HEK293 (cell line): ENCODE results near the gene MSX1.
A peak's percentile ranks its signal among the peaks of the same experiment; 100 is the strongest.

Experiments
- CTCF ChIA-PET: fragments of 350-600 bp; formaldehyde crosslinking; extraction: SDS; loops from one replicate; lab custom pipeline; 2021; ENCODE audit warnings: antibody characterized with exemption; lab: Yijun Ruan, JAX
- POLR2A ChIA-PET: fragments of 300-600 bp; formaldehyde crosslinking; extraction: SDS; loops from one replicate; lab custom pipeline; 2020; ENCODE audit warnings: antibody characterized with exemption, inconsistent platforms; lab: Yijun Ruan, JAX
- H3K27ac ChIP-seq: fragments of 200-500 bp; sonication (Bioruptor generic); 2 replicates; pipeline ENCODE4 v1.5.1; 2014; ENCODE audit warnings: low read depth, low read length, control low read depth, inconsistent platforms; ENCODE audit errors: extremely low read depth
- H3K36me3 ChIP-seq, 2 experiments: fragments of 200-500 bp in 1 of 2; sonication (Bioruptor generic) in 1 of 2; 1 replicate in 1 of 2; 2 replicates in 1 of 2; pipeline ENCODE4 v1.5.1; 2014 to 2017; ENCODE audit warnings: inconsistent platforms in 2 of 2, low read length in 2 of 2; ENCODE audit not compliant: control insufficient read depth in 2 of 2, insufficient read depth in 1 of 2
- H3K4me1 ChIP-seq: fragments of 200-500 bp; sonication (Bioruptor generic); 2 replicates; pipeline ENCODE4 v1.5.1; 2014; ENCODE audit warnings: mild to moderate bottlenecking, low read length, inconsistent platforms; ENCODE audit not compliant: control insufficient read depth, insufficient read depth
- H3K4me3 ChIP-seq: 2 replicates; pipeline ENCODE4 v1.5.1; 2011; ENCODE audit warnings: low read depth, mild to moderate bottlenecking, control low read depth, low read length, moderate library complexity
- H3K9me3 ChIP-seq: fragments of 200-500 bp; sonication (Bioruptor generic); 2 replicates; pipeline ENCODE4 v1.5.1; 2014; ENCODE audit warnings: low read depth, low read length, inconsistent platforms; ENCODE audit not compliant: control insufficient read depth, insufficient read depth
- EGR2 ChIP-seq: fragments of 450-650 bp; formaldehyde crosslinking; IDR thresholded peaks from 2 replicates; pipeline ENCODE4 v1.5.1; 2016; ENCODE audit warnings: low read depth, missing biosample characterization, missing genetic modification characterization
- GLI2 ChIP-seq: fragments of 450-650 bp; formaldehyde crosslinking; IDR thresholded peaks from 2 replicates; pipeline ENCODE4; 2017; ENCODE audit warnings: missing biosample characterization, missing genetic modification characterization, low read depth, borderline replicate concordance
- IKZF3 ChIP-seq: fragments of 450-650 bp; IDR thresholded peaks from 2 replicates; pipeline ENCODE4 v1.5.0; 2018; ENCODE audit warnings: missing biosample characterization, mild to moderate bottlenecking, missing genetic modification characterization, moderate library complexity
- PRDM4 ChIP-seq: fragments of 450-650 bp; formaldehyde crosslinking; IDR thresholded peaks from 2 replicates; pipeline ENCODE4 v1.5.1; 2017; ENCODE audit warnings: missing biosample characterization, missing genetic modification characterization
- ZNF114 ChIP-seq: fragments of 450-650 bp; formaldehyde crosslinking; IDR thresholded peaks from 2 replicates; pipeline ENCODE4 v1.5.0; 2017; ENCODE audit warnings: missing biosample characterization, missing genetic modification characterization
- ZNF174 ChIP-seq: fragments of 450-650 bp; formaldehyde crosslinking; IDR thresholded peaks from 2 replicates; pipeline ENCODE4 v1.5.0; 2017; ENCODE audit warnings: missing biosample characterization, mild to moderate bottlenecking, missing genetic modification characterization
- ZNF416 ChIP-seq: fragments of 450-650 bp; formaldehyde crosslinking; IDR thresholded peaks from 2 replicates; pipeline ENCODE4 v1.5.1; 2016; ENCODE audit warnings: missing biosample characterization, missing genetic modification characterization
- ZNF768 ChIP-seq: fragments of 450-650 bp; formaldehyde crosslinking; IDR thresholded peaks from 2 replicates; pipeline ENCODE4 v1.5.1; 2018; ENCODE audit warnings: missing biosample characterization, mild to moderate bottlenecking, missing genetic modification characterization

Gene MSX1

GRCh38 chr4:4838051-4838935 is 21.2 kb upstream of the MSX1 start:
- Histone ChIP-seq H3K27ac (no peak overlapping the region), H3K9me3 (no peaks in the 10 kb centered on the region)
- POLR2A ChIA-PET = no interaction called here
- CTCF ChIA-PET = interaction anchor here (0.7 kb wide), 1 partner anchor 872 kb away, joined by 4 read pairs; no protein-coding TSS in a partner anchor
- no peak for TF ChIP-seq GLI2 (tag by site-specific recombination)
- TF ChIP-seq, all 188 proteins: peak for 0
- no peaks in the 10 kb centered on the region for H3K4me1 ChIP-seq
- H3K4me3 ChIP-seq = no peak overlapping the region
- no peaks in the 10 kb centered on the region for H3K36me3 ChIP-seq

- Histone ChIP-seq H3K9me3 (no peaks in the 10 kb centered on the region), H3K4me3 (no peak overlapping the region), H3K36me3 (no peaks in the 10 kb centered on the region), H3K27ac (no peak overlapping the region), H3K4me1 (no peaks in the 10 kb centered on the region)
- ChIA-PET CTCF (no interaction called here), POLR2A (no interaction called here)
- TF ChIP-seq EGR2 (peak; percentile 29; the same call in 1 of the 2 replicates), IKZF3 (tag by site-specific recombination) (no peak), ZNF768 (tag by site-specific recombination) (peak; percentile 35; the same call in 1 of the 2 replicates)
These were observed 20.3 kb upstream of the MSX1 start for GRCh38 chr4:4838936-4839810.

- TF ChIP-seq ZNF174 (tag by site-specific recombination) (no peak), PRDM4 (tag by site-specific recombination) (peak; percentile 36; the same call in 1 of the 2 replicates), ZNF114 (tag by site-specific recombination) (no peak)
- TF ChIP-seq, all 188 proteins: peak for 1
- H3K4me1 ChIP-seq = no peaks in the 10 kb centered on the region
- H3K36me3 ChIP-seq = no peaks in the 10 kb centered on the region
- H3K9me3 ChIP-seq = no peaks in the 10 kb centered on the region
- no peak overlapping the region for H3K27ac ChIP-seq
- H3K4me3 ChIP-seq = no peak overlapping the region
- ChIA-PET POLR2A (no interaction called here), CTCF (no interaction called here)
These were observed 19.1 kb upstream of the MSX1 start for GRCh38 chr4:4840351-4840750.

- no peaks in the 10 kb centered on the region for H3K9me3 ChIP-seq
- no peak overlapping the region for H3K4me3 ChIP-seq
- H3K27ac ChIP-seq = no peak overlapping the region
- ChIA-PET CTCF (no interaction called here), POLR2A (no interaction called here)
- no peaks in the 10 kb centered on the region for H3K36me3 ChIP-seq
- no peak for TF ChIP-seq ZNF416 (tag by site-specific recombination)
- no peaks in the 10 kb centered on the region for H3K4me1 ChIP-seq
These were observed 18.3 kb upstream of the MSX1 start for GRCh38 chr4:4841156-4841555.
